HEK293 (cell line): ENCODE results near the gene ITGA2.

Source experiments
- CTCF ChIA-PET: fragments of 350-600 bp; formaldehyde crosslinking; extraction: SDS; loops from one replicate; lab custom pipeline; 2021; ENCODE audit warnings: antibody characterized with exemption; lab: Yijun Ruan, JAX
- POLR2A ChIA-PET: fragments of 300-600 bp; formaldehyde crosslinking; extraction: SDS; loops from one replicate; lab custom pipeline; 2020; ENCODE audit warnings: antibody characterized with exemption, inconsistent platforms; lab: Yijun Ruan, JAX
- H3K27ac ChIP-seq: fragments of 200-500 bp; sonication (Bioruptor generic); 2 replicates; pipeline ENCODE4 v1.5.1; 2014; ENCODE audit warnings: low read depth, low read length, control low read depth, inconsistent platforms; ENCODE audit errors: extremely low read depth
- H3K36me3 ChIP-seq, 2 experiments: fragments of 200-500 bp in 1 of 2; sonication (Bioruptor generic) in 1 of 2; 1 replicate in 1 of 2; 2 replicates in 1 of 2; pipeline ENCODE4 v1.5.1; 2014 to 2017; ENCODE audit warnings: inconsistent platforms in 2 of 2, low read length in 2 of 2; ENCODE audit not compliant: control insufficient read depth in 2 of 2, insufficient read depth in 1 of 2
- H3K4me1 ChIP-seq: fragments of 200-500 bp; sonication (Bioruptor generic); 2 replicates; pipeline ENCODE4 v1.5.1; 2014; ENCODE audit warnings: mild to moderate bottlenecking, low read length, inconsistent platforms; ENCODE audit not compliant: control insufficient read depth, insufficient read depth
- H3K4me3 ChIP-seq: 2 replicates; pipeline ENCODE4 v1.5.1; 2011; ENCODE audit warnings: low read depth, mild to moderate bottlenecking, control low read depth, low read length, moderate library complexity
- H3K9me3 ChIP-seq: fragments of 200-500 bp; sonication (Bioruptor generic); 2 replicates; pipeline ENCODE4 v1.5.1; 2014; ENCODE audit warnings: low read depth, low read length, inconsistent platforms; ENCODE audit not compliant: control insufficient read depth, insufficient read depth
- BCL11B ChIP-seq: fragments of 450-650 bp; formaldehyde crosslinking; IDR thresholded peaks from 2 replicates; pipeline ENCODE4 v1.5.1; 2016; ENCODE audit warnings: low read depth, missing biosample characterization, missing genetic modification characterization
- PRDM1 ChIP-seq: fragments of 450-650 bp; formaldehyde crosslinking; IDR thresholded peaks from 2 replicates; pipeline ENCODE4; 2016; ENCODE audit warnings: missing biosample characterization, missing genetic modification characterization
- PRDM10 ChIP-seq: fragments of 450-650 bp; formaldehyde crosslinking; IDR thresholded peaks from 2 replicates; pipeline ENCODE4 v1.5.1; 2016; ENCODE audit warnings: missing biosample characterization, missing genetic modification characterization
- PRDM4 ChIP-seq: fragments of 450-650 bp; formaldehyde crosslinking; IDR thresholded peaks from 2 replicates; pipeline ENCODE4 v1.5.1; 2017; ENCODE audit warnings: missing biosample characterization, missing genetic modification characterization
- ZNF16 ChIP-seq: fragments of 450-650 bp; formaldehyde crosslinking; IDR thresholded peaks from 2 replicates; pipeline ENCODE4 v1.5.1; 2016; ENCODE audit warnings: low read depth, missing biosample characterization, missing genetic modification characterization
- ZNF18 ChIP-seq: fragments of 450-650 bp; formaldehyde crosslinking; IDR thresholded peaks from 2 replicates; pipeline ENCODE4 v1.5.1; 2016; ENCODE audit warnings: missing biosample characterization, missing genetic modification characterization
- ZNF274 ChIP-seq, 2 experiments: fragments of 200-500 bp in 1 of 2; fragments of 450-650 bp in 1 of 2; sonication (Bioruptor generic) in 1 of 2; formaldehyde crosslinking in 1 of 2; IDR thresholded peaks; 2 replicates each; pipeline versions ENCODE4 v1.5.1 to v1.6.1; 2014 to 2016; ENCODE audit warnings: borderline replicate concordance in 1 of 2, inconsistent platforms in 1 of 2, low read length in 1 of 2, missing biosample characterization in 1 of 2, missing genetic modification characterization in 1 of 2
- ZNF341 ChIP-seq: fragments of 450-650 bp; formaldehyde crosslinking; IDR thresholded peaks from 2 replicates; pipeline ENCODE4; 2016; ENCODE audit warnings: low read depth, missing biosample characterization, missing genetic modification characterization
- ZNF366 ChIP-seq: fragments of 450-650 bp; formaldehyde crosslinking; conservative IDR thresholded peaks from 2 replicates; pipeline ENCODE4 v1.5.1; 2016; ENCODE audit warnings: missing biosample characterization, missing genetic modification characterization
- ZNF473 ChIP-seq: fragments of 450-650 bp; formaldehyde crosslinking; IDR thresholded peaks from 2 replicates; pipeline ENCODE4 v1.5.1; 2017; ENCODE audit warnings: missing biosample characterization, missing genetic modification characterization
- ZNF529 ChIP-seq: fragments of 450-650 bp; formaldehyde crosslinking; IDR thresholded peaks from 2 replicates; pipeline ENCODE4 v1.5.1; 2017; ENCODE audit warnings: missing genetic modification characterization, missing biosample characterization; ENCODE audit not compliant: insufficient replicate concordance
- ZNF585B ChIP-seq: fragments of 450-650 bp; formaldehyde crosslinking; IDR thresholded peaks from 2 replicates; pipeline ENCODE4 v1.5.1; 2016; ENCODE audit warnings: missing biosample characterization, missing genetic modification characterization
- ZNF707 ChIP-seq: fragments of 450-650 bp; formaldehyde crosslinking; IDR thresholded peaks from 2 replicates; pipeline ENCODE4 v1.5.1; 2016; ENCODE audit warnings: missing biosample characterization, missing genetic modification characterization
- TF ChIP-seq, protein P1 (sequence below): fragments of 450-650 bp; formaldehyde crosslinking; IDR thresholded peaks from 2 replicates; pipeline ENCODE4 v1.5.1; 2016; ENCODE audit warnings: missing biosample characterization, missing genetic modification characterization, borderline replicate concordance
- TF ChIP-seq, protein P2 (sequence below): fragments of 450-650 bp; formaldehyde crosslinking; IDR thresholded peaks from 2 replicates; pipeline ENCODE4 v1.5.1; 2016; ENCODE audit warnings: missing biosample characterization, missing genetic modification characterization

Gene ITGA2

DNA sequence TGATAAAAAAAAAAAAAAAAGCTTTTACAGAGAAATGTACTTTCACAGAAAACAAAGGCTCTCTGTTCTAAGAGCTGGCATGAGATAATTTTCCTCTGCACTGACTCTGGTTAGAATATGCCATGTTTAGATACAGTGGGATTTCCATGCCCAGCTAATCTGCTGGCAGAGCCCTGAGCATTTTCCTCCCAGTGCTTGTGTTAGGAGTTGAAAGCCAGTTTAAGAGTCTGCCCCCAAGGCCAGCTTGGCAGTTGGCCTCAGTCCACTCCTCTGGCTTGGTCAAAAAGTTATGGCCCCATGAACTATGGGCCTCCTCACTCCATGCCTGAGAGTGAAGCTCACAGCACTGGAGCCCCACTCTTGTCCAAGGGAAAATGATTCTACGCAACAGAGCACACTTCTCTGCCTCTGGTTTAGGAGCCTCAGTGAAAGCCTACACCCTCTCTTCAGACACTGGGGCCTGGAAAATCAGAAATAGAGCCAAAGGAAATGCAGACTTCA is 98.5 kb downstream of the ITGA2 start (continued):
- TF ChIP-seq ZNF18 (tag by site-specific recombination) (no peak), ZNF274 (IDR thresholded peaks at IDR 0.05; ENCODE audit: low read length) (no peak), ZNF274 (tag by site-specific recombination; IDR thresholded peaks at IDR 0.05; ENCODE audit: borderline replicate concordance) (no peak)

GRCh38 chr5:53089481-53089991 is 100.4 kb downstream of the ITGA2 start:
- no peak overlapping the region for H3K27ac ChIP-seq
- ChIA-PET CTCF (interaction anchor here (1.1 to 7.0 kb wide), 4 partner anchors 26 to 141 kb away, joined by 3 to 81 read pairs (median 4); no protein-coding TSS in a partner anchor), POLR2A (interaction anchor here (2.3 kb wide), 1 partner anchor 20 kb away, joined by 8 read pairs; the partner anchor contains the start of gene MOCS2)
- no peaks in the 10 kb centered on the region for H3K4me1 ChIP-seq
- no peak for TF ChIP-seq ZNF529 (tag by site-specific recombination)
- TF ChIP-seq PRDM10 (tag by site-specific recombination) = peak; percentile 69
- TF ChIP-seq PRDM1 (tag by site-specific recombination) = peak; percentile 59; the same call in 1 of the 2 replicates
- peak; percentile 52; the same call in 1 of the 2 replicates for TF ChIP-seq PRDM4 (tag by site-specific recombination)
- no peaks in the 10 kb centered on the region for H3K9me3 ChIP-seq
- H3K4me3 ChIP-seq = no peak overlapping the region
- peaks cover 0 to 3% of the 10 kb centered on the region in 2 experiments; a peak in 2 of 3 replicates for H3K36me3 ChIP-seq

DNA sequence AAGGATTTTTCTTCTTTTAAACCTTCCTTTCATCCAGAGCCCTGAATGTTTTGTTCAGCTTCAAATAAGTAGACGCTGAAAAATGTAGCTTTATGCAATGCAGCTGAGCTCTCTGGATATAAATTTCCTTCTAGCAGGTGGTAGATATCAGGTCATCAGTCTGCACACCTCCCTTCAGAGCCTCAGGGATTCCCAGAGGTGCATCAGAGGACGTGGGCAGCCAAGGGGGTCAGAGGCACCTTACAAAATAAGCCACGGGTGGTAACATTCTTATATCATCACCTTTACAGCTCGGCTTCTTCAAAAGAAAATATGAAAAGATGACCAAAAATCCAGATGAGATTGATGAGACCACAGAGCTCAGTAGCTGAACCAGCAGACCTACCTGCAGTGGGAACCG is 101.1 kb downstream of the ITGA2 start:
- Histone ChIP-seq H3K4me1 (no peaks in the 10 kb centered on the region), H3K36me3 (peaks cover 0 to 8% of the 10 kb centered on the region in 2 experiments; a peak in 2 of 3 replicates), H3K4me3 (no peak overlapping the region), H3K27ac (no peak overlapping the region)
- POLR2A ChIA-PET = interaction anchor here (0.6 to 2.3 kb wide), 2 partner anchors 19 to 142 kb away, joined by 3 to 8 read pairs; partner anchors contain the start of gene MOCS2
- CTCF ChIA-PET = interaction anchor here (2.0 to 7.0 kb wide), 2 partner anchors 54 to 141 kb away, joined by 6 to 81 read pairs; no protein-coding TSS in a partner anchor
- TF ChIP-seq, protein P1, sequence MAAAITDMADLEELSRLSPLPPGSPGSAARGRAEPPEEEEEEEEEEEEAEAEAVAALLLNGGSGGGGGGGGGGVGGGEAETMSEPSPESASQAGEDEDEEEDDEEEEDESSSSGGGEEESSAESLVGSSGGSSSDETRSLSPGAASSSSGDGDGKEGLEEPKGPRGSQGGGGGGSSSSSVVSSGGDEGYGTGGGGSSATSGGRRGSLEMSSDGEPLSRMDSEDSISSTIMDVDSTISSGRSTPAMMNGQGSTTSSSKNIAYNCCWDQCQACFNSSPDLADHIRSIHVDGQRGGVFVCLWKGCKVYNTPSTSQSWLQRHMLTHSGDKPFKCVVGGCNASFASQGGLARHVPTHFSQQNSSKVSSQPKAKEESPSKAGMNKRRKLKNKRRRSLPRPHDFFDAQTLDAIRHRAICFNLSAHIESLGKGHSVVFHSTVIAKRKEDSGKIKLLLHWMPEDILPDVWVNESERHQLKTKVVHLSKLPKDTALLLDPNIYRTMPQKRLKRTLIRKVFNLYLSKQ (tag by site-specific recombination) = no peak
- TF ChIP-seq, protein P2, sequence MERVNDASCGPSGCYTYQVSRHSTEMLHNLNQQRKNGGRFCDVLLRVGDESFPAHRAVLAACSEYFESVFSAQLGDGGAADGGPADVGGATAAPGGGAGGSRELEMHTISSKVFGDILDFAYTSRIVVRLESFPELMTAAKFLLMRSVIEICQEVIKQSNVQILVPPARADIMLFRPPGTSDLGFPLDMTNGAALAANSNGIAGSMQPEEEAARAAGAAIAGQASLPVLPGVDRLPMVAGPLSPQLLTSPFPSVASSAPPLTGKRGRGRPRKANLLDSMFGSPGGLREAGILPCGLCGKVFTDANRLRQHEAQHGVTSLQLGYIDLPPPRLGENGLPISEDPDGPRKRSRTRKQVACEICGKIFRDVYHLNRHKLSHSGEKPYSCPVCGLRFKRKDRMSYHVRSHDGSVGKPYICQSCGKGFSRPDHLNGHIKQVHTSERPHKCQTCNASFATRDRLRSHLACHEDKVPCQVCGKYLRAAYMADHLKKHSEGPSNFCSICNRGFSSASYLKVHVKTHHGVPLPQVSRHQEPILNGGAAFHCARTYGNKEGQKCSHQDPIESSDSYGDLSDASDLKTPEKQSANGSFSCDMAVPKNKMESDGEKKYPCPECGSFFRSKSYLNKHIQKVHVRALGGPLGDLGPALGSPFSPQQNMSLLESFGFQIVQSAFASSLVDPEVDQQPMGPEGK (tag by site-specific recombination) = no peak
- TF ChIP-seq ZNF366 (tag by site-specific recombination) (no peak), ZNF585B (tag by site-specific recombination) (no peak), ZNF473 (tag by site-specific recombination) (no peak), ZNF341 (no peak), ZNF707 (no peak), ZNF16 (tag by site-specific recombination) (no peak), BCL11B (tag by site-specific recombination) (no peak)
- TF ChIP-seq, all 188 proteins: peak for 0
- H3K9me3 ChIP-seq = no peaks in the 10 kb centered on the region
